Stimulated activated CD4-positive, alpha-beta T cell treated with anti-CD3 and anti-CD28 coated beads, Interleukin-1b, Interleukin-23, amount 100 ng/mL, for 48 hours (primary cell): ENCODE data around the gene DNHD1.
A peak's percentile ranks its signal among the peaks of the same experiment; 100 is the strongest.

Experiments
- DNase-seq: peaks from one replicate; pipeline ENCODE4 v3.0.0-alpha.2; 2020

Gene DNHD1

GRCh38 chr11:6596239-6596877 is 99.3 kb downstream of the DNHD1 start:
- DNase-seq: no peak

DNA sequence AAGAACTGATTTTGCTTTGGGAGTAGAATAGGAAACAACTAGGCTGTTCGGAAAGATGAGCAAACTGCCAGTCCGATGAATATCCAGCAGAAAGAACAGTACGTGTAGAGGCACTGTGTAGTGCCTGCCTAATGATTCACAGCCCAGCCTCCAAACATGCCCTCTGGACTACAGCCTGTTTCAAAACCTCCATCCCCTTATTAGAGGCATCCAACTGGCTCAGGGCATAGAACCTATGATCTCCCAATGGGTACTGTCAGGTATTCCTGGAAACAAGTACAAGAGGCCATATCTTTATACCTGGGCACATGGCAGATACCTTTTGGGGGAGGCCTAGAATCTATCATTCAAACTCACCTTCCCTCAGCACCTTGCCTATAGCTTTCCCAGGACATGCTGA is 101.5 kb downstream of the DNHD1 start:
- DNase-seq: no peak

DNA sequence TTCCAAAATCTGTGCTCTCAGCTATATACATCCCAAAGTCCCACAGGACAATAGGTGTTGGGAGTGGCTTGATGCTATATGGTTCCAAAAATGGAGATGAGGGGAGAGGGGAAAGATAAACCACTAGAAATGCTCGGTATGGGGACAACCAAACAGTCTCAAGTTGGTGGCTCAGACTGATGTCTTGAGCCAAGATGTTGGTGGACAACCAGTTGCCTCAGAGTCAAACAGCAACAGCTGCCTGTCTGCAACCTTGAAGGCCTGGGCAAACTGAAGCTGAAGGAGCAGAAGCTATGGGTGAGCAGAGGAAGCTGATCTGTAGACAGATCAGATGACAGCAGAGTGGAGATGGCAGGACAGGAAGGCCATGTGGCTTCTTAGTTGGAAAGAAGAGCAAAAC is 102.4 kb downstream of the DNHD1 start:
- no peak for DNase-seq

GRCh38 chr11:6599881-6600390 is 102.9 kb downstream of the DNHD1 start:
- DNase-seq: no peak

- no peak for DNase-seq
Measured at GRCh38 chr11:6601041-6601461, 104.0 kb downstream of the DNHD1 start.

DNA sequence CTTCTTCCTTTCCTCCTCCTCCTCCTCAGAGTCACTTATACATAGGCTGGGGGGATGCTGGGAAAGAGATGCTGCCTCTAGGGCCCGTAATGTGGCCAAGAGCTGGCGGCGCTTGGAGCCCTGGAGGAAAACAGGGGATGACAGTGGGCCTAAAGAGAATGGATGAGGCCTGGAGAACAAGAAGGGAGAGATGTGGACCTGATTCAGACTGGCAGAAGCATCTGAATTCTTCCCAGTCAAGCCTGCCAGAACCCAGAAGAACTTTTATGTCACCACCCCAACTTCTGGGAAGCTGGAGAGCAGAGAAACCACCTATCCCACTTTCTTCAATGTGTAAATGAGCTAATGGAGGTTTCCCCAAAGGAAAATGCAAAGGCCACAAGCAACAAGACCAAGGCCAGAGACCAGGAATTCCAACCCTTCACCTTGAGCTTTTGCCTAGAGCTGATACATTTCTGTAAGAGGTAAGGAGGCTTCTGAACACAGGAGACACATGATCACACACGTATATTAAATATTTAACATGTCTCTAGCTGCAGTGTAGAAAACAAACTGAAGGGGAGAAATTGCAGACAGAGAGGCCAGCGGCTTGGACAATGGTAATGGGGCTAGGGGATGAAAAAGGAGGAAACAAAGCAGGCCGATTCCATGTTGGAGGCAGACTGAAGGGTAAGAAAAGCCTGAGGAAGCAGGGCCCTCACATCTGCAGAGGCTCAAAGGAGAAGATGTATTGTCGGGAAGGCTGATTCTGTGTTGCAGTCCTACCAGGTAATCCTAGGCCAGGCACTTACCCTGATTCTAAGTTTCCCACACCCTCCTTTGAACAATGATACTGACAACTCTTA is 105.2 kb downstream of the DNHD1 start:
- no peak for DNase-seq

DNA sequence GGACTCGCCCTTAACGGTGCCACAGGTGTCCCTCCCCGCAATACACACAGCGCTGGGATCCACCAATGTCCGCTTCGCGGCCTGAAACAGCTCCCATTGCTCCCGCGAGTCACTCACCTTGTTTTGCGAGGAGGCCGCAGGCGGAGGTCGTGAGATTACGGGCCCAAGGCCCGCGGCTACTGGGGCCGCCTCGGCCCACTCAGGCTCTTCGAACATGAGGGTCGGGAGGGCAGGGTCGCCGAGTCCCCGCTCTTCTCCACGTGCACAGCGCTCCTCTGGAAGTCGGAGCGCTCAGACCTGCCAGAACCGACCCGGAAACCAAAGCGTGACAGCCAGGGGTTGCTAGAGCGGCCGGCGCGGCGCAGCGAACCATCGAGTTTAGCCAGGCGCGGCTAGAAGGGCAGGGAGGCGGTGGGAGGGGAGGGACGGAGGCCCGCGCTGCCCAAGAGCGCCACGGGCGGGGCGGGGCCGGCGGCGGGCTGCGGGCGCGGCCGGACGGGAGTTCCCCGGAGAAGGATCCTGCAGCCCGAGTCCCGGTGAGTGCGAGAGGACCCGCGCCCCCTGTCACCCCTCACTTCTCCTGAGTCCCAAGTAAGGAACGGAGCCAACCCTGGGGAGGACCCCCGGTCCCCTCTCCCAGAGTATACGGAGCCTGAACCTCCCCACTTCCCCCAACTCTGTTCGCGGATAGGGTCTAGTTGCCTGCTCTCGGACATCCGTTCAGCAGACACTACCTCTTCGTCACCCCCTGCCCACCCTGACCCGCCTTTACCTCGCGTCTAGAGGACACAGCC is 106.4 kb downstream of the DNHD1 start, which contains the start of the genes ILK and RRP8:
ILK (plus strand) TSS at position 488 of the 794 bp plus-strand sequence. CDS start 498 bp downstream, outside the sequence.
RRP8 (minus strand) TSS at position 330 of the 794 bp plus-strand sequence; CDS start at position 216, 114 bp downstream.
- peak; percentile 89 for DNase-seq

- peak; percentile 51 for DNase-seq
Measured at GRCh38 chr11:6604081-6604626, 107.1 kb downstream of the DNHD1 start.

GRCh38 chr11:6604790-6605189 is 107.7 kb downstream of the DNHD1 start:
- DNase-seq: no peak

- peak; percentile 63 for DNase-seq
Measured at GRCh38 chr11:6606471-6607189, 109.5 kb downstream of the DNHD1 start.

DNA sequence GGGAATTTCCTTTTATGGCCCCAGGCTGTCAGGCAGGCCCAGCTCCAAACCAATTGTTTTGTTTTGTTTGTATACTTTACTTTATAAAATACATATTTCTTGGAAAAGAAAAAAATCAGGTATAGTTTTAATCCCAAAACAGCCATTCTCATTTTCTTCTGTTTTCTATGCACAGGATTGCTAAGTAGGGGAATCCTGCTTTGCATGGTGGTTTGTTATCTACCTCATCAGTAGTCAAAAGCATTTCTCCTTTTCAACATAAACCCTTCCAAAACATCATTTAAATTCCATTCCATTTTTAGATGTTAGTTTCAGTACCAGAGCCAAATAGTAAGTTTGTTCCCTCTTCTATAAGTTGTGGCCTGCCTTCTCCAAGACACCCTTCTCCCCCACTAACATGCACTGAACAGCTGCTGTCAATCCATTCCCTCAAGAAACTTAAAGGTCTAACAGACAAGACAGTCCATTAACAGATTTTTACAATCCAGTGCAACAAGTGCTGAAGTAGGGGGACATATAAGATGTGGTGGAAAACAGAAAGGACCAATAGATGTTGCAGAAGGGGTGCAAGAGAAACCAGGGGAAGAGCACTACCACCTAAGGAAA is 110.2 kb downstream of the DNHD1 start:
- DNase-seq: no peak

DNA sequence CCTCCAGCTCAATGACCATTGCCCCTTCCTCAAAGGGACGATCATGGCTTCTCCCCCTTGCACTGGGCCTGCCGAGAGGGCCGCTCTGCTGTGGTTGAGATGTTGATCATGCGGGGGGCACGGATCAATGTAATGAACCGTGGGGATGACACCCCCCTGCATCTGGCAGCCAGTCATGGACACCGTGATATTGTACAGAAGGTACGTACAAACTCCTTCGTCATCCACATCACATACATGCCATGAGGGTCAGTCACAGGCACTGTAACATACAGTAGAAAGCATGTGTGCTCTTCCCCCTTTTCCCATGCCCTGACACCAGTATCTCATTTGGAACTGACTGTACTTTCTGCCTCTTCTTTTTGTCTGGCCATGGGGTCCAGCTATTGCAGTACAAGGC is 110.9 kb downstream of the DNHD1 start:
- no peak for DNase-seq

GRCh38 chr11:6608726-6609501 is 111.8 kb downstream of the DNHD1 start:
- DNase-seq: no peak

- DNase-seq: no peak
Measured at GRCh38 chr11:6609502-6610015, 112.5 kb downstream of the DNHD1 start.

GRCh38 chr11:6610591-6610990 is 113.5 kb downstream of the DNHD1 start:
- DNase-seq: no peak

DNA sequence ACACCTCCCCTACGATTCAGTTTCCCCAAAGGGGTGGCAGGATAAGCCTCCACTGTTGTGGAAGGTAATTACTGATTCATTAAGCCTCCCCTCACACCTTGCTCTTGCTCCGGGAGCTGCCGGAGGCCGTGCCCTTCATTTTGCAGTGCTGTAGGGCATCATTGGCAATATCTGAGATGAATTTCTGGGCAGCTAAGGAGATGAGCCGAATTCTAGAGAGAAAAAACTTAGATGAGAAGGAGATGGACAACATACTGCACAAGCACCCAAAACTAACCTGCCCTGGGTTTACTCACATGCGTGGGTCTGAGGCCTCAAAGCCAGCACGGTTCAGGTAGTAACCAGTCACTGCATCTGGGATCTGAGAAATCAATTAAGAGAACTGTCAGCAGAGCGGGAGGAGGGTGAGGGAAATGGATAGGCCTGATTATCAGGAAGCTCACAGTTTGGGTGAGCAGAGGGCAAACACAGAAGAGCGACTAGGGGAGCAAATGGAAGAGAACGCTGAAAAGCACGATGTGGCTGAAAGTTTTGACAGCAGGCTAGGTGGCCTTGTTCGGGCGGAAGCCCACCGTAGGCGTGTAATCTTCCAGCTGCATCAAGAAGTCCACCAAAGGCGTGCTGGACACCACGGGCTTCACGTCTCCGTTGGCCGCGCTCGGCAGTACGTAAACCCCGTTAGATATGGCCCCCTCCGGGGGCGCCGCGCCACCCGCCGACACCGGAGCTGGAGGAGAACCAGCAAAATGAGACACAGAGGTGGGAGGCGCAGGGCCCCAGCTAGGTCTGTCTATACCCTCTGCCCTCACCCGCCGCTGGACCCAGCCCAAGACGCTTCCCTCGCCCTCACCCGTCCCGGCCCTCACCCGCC is 114.2 kb downstream of the DNHD1 start:
- DNase-seq: no peak

DNA sequence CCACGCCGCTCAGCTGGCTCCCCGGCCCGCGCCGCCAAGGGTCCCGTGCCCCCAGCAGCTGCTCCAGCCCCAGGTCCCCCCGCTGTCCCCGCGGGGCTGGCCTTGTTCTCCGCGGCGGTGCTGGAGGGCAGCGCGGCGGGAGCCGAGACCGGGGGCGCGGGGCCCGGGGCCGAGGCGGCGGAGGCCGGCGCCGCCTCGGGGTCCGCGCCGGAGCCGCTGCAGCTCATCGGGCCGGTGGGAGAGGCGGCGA is 114.8 kb downstream of the DNHD1 start:
- DNase-seq: no peak

DNA sequence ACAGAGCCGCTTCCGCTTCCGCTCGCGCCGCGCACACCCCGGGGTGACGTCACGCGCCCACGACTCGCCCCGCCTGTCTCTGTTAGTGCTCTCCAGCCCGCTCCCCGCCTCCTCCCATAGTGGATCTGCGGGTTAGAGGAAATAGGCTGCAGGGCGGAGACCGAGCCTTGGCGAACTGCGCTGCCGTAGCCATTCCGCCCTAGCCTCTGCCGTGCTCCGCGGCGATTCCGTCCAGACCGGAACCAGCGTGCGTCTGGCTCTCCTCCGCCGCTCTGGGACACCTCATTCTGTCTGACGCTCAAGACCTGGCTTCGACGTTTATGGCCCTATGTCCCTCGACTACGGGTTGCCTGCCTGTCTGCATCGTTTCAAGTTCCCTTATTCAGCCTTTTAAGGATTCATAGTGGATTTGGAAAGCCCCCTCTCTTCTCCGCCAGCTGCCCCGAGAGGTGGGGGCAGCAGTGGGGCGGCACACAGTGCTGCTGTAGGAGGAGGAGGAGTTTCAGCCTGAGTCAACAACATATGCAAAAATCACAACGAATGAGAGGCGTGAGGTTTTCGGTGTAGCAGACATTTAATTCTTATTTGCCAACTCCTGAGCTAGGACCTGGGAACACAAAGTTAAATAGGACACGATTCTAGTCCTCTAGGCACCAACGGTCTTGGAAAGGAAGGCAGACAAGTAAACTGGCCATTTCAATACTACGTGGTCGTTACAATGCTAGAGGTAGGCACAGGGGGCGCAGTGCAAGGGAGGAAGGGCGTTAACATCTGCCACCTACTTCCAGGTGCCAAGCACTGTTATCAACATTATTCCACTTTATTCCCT is 115.3 kb downstream of the DNHD1 start, which contains the start of gene TAF10:
TAF10 (minus strand) TSS at position 4 of the 829 bp plus-strand sequence. CDS start 27 bp downstream, outside the sequence.
- DNase-seq: peak; percentile 93

DNA sequence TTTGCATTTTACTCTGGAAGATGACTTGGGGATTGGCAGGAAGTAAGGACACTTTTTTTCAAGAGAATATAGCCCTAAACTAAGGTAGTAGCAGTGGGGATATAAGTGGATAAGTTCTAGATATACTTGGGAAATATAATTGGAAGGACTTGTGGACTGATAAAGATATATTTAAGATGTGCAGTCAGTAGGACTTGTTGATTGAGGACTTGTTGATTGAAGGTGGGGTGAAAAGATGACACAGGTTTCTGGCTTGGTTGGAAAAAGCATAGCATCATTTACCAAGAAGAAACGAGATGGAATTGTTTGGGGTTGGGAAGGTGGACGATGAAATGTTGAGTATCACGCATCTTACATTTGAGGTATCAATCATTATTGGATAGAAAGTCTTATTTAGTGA is 116.4 kb downstream of the DNHD1 start:
- DNase-seq: no peak
